Left ventricle myocardium inferior (tissue), 1 donor: ENCODE measurements around the gene DNAJC6. TPM values are rescaled to one million over a fixed set of nuclear protein-coding genes. Genes with fewer than 3 reads are reported as not detected.

Experiments used
- DNase-seq: peaks from one replicate; pipeline ENCODE4 v3.0.0-alpha.2; 2020
- H3K27ac ChIP-seq: fragments of 200-600 bp; replicated peaks from 2 replicates; pipeline ENCODE4 v1.8.0; 2021
- H3K27me3 ChIP-seq: fragments of 200-600 bp; 2 replicates; pipeline ENCODE4 v1.8.0; 2021; ENCODE audit warnings: low read depth
- H3K36me3 ChIP-seq: fragments of 200-600 bp; 2 replicates; pipeline ENCODE4 v1.8.0; 2021
- H3K4me1 ChIP-seq: fragments of 200-600 bp; 2 replicates; pipeline ENCODE4 v1.8.0; 2021
- H3K4me3 ChIP-seq: fragments of 200-600 bp; 2 replicates; pipeline ENCODE4 v1.8.0; 2021; ENCODE audit warnings: mild to moderate bottlenecking, moderate library complexity
- H3K9me3 ChIP-seq: fragments of 200-600 bp; replicated peaks from 2 replicates; pipeline ENCODE4 v1.8.0; 2021
- intact Hi-C: fragments of 100-400 bp; cut with micrococcal nuclease; formaldehyde crosslinking; loops from one replicate; pipeline ENCODE4 v1.11.0; 2022
- total RNA-seq: library from RNA; stranded (reverse); fragmentation: NEBNext Ultra II Directional; extraction: Animal tissue kit (Norgen Biotek cat#: 25700); gene quantifications from one replicate; pipeline ENCODE4 v1.2.1, GENCODE V29; 2021
- TF ChIP-seq, protein P1 (sequence below): fragments of 200-600 bp; IDR thresholded peaks from 2 replicates; pipeline ENCODE4 v1.8.0; 2021; ENCODE audit warnings: antibody characterized with exemption, mild to moderate bottlenecking, borderline replicate concordance
- donor health status: DM: no; HTN: yes; CAD: no; lungs with severe emphysema.

The DNAJC6 gene
- total RNA-seq, 1 donor from 2014 or later, result 4.7 TPM

DNA sequence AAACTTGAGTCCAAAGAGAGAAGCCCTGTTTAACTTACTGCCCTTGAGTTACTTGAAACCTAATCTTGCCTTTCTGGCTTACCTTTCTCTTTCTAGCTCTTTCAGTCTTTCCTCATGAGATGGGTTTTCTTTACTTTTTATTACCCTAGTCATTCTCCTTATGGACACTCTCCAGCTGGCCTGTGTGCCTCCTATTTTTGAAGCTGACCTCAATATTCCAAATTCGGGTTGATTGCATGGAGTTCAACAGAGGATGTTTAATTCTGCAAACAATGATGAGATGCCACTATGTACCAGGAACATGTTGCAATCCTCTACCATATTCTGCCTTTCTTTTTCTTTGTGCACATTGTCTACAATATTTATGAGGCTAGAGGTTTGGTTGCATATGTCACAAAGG lies 20.7 kb downstream of the DNAJC6 start:
- peaks cover 7% of the 10 kb centered on the region for H3K4me1 ChIP-seq
- H3K27ac ChIP-seq, result no peak overlapping the region
- H3K27me3 ChIP-seq, result no peaks in the 10 kb centered on the region
- no peak for DNase-seq
- no peaks in the 10 kb centered on the region for H3K9me3 ChIP-seq
- no peak overlapping the region for H3K4me3 ChIP-seq
- TF ChIP-seq, protein P1, sequence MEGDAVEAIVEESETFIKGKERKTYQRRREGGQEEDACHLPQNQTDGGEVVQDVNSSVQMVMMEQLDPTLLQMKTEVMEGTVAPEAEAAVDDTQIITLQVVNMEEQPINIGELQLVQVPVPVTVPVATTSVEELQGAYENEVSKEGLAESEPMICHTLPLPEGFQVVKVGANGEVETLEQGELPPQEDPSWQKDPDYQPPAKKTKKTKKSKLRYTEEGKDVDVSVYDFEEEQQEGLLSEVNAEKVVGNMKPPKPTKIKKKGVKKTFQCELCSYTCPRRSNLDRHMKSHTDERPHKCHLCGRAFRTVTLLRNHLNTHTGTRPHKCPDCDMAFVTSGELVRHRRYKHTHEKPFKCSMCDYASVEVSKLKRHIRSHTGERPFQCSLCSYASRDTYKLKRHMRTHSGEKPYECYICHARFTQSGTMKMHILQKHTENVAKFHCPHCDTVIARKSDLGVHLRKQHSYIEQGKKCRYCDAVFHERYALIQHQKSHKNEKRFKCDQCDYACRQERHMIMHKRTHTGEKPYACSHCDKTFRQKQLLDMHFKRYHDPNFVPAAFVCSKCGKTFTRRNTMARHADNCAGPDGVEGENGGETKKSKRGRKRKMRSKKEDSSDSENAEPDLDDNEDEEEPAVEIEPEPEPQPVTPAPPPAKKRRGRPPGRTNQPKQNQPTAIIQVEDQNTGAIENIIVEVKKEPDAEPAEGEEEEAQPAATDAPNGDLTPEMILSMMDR, result no peak
- H3K36me3 ChIP-seq, result no peaks in the 10 kb centered on the region
- intact Hi-C loops, result no loop called here

DNA sequence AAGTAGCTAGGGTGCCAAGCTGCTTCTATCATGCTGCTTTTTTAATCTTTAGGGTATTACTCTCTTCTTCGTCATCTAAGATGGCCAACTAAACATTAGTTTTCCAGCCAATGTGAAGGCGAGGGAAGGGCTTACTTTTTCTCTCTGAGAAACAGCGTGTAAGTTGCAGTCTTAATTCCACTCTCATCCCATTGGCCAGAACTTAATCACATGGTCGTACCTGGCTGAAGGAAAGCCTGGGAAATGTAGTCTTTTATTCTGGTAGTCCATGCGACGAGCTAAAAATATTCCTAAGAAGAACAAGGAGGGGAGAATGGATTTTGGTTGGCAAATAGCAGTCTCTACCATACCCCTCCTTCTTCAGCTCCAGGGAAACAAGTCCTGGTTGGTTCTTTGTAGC lies 21.5 kb downstream of the DNAJC6 start:
- intact Hi-C loops, result no loop called here
- no peaks in the 10 kb centered on the region for H3K27me3 ChIP-seq
- H3K9me3 ChIP-seq, result no peaks in the 10 kb centered on the region
- DNase-seq, result no peak
- H3K4me1 ChIP-seq, result peaks cover 7% of the 10 kb centered on the region
- H3K27ac ChIP-seq, result no peak overlapping the region
- no peak overlapping the region for H3K4me3 ChIP-seq
- TF ChIP-seq, protein P1, result no peak
- H3K36me3 ChIP-seq, result no peaks in the 10 kb centered on the region

DNA sequence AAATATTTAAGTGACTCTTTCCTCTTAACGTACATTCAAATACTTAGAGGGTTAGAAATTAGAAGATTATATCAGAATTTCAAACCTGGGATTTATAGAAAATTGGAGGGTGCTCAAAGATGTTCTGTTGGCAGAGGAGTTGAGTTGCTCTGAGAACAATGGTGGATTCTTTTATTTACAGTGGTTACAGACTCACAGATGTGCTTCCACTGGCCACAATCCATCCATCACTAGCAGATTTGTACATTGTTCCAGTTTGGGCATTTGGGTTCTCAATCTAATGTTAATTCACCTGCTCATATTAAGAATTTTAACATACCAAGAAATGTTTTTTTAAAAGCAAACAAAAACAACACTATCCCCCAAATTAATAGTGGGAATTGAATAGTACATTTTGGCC lies 23.5 kb downstream of the DNAJC6 start:
- no peak overlapping the region for H3K27ac ChIP-seq
- TF ChIP-seq, protein P1, result no peak
- DNase-seq, result no peak
- intact Hi-C loops, result no loop called here
- H3K4me3 ChIP-seq, result no peak overlapping the region
- H3K4me1 ChIP-seq, result peaks cover 7% of the 10 kb centered on the region
- no peaks in the 10 kb centered on the region for H3K36me3 ChIP-seq
- no peaks in the 10 kb centered on the region for H3K9me3 ChIP-seq
- no peaks in the 10 kb centered on the region for H3K27me3 ChIP-seq

DNA sequence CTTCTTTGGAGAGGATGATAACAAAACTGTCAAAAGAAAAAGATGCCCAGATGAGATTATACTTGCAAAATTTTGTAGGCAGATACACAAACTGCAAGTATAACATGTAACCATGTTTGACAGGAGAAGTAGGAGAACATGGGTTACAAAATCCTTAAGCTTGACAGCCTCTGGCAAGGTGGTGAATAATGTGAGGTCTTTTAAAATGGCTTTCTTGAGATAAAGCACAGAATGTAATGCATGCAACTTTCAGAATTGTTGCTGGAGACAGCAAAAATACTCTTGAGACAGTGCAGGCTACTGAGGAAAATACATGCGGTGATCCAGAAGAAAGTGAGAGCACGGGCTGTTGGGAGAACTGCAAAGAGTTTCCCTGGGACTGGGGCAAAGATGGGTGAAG lies 24.7 kb downstream of the DNAJC6 start:
- H3K36me3 ChIP-seq, result no peaks in the 10 kb centered on the region
- peaks cover 7% of the 10 kb centered on the region for H3K4me1 ChIP-seq
- intact Hi-C loops, result no loop called here
- H3K4me3 ChIP-seq, result no peak overlapping the region
- DNase-seq, result no peak
- no peaks in the 10 kb centered on the region for H3K9me3 ChIP-seq
- TF ChIP-seq, protein P1, result no peak
- H3K27me3 ChIP-seq, result no peaks in the 10 kb centered on the region
- H3K27ac ChIP-seq, result no peak overlapping the region

DNA sequence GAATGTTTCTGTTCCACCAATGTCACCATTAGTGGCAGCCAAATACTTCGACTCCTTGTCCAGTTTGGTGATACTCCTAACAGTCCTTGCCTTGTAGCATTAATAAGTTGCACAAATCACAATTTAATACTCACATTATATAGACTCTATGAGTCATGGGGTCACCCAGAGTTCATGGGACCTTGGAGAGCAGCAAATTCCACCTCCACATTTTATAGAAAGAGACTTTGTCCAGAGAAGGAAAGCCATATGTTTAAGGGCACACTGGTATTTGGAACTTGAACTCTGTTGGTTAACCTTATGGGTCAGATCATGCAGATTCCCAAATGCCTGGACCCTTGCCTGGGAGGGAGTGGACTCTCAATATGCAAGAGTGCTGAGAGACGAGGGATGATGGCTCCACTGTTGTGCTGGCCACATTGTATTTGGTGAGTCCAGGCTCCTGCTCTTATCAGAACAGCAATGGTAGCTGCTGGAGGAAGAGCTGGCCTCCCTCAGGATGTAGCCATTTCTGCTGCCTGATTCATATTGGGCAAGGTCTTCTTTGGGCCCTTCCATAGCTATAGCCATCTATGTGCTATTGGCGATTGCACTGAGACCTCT lies 30.6 kb downstream of the DNAJC6 start:
- H3K4me3 ChIP-seq, result no peak overlapping the region
- H3K4me1 ChIP-seq, result no peaks in the 10 kb centered on the region
- H3K36me3 ChIP-seq, result no peaks in the 10 kb centered on the region
- H3K9me3 ChIP-seq, result no peaks in the 10 kb centered on the region
- intact Hi-C loops, result no loop called here
- no peak for DNase-seq
- no peak overlapping the region for H3K27ac ChIP-seq
- no peaks in the 10 kb centered on the region for H3K27me3 ChIP-seq
- TF ChIP-seq, protein P1, result no peak

DNA sequence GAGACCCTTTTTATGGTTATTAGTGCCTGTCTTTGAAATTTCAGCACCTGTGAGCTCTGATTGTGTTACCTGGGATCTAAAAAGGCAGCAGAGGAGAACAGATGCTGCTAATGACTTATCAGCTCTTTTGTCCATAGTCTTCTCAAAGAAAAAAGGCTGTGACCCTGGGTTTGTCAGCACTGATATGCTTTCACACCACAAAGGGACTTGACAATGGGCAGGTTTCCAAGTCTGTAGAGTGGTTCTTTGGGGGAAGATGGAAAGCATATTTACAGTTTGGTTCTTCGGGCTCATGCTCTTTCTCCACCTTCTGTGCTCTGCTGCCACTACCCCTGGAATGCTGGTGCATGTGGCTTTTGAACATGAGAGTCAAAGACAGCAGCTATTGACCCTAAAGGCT lies 32.0 kb downstream of the DNAJC6 start:
- no peaks in the 10 kb centered on the region for H3K9me3 ChIP-seq
- TF ChIP-seq, protein P1, result no peak
- H3K27ac ChIP-seq, result no peak overlapping the region
- no peaks in the 10 kb centered on the region for H3K4me1 ChIP-seq
- no peaks in the 10 kb centered on the region for H3K36me3 ChIP-seq
- H3K4me3 ChIP-seq, result no peak overlapping the region
- intact Hi-C loops, result no loop called here
- H3K27me3 ChIP-seq, result no peaks in the 10 kb centered on the region
- no peak for DNase-seq
